GM12892 (cell line): ENCODE data around the gene TEKT1.
"Not testable (repeated sequence)": the region's sequence is repeated elsewhere in the genome, so short reads cannot be mapped to it uniquely, and the experiment has no call there.

Source experiments
- POLR2A ChIP-seq: IDR thresholded peaks from 2 replicates; pipeline ENCODE4 v1.6.1; 2011; ENCODE audit warnings: low read depth, low read length, control low read depth
- POLR2AphosphoS5 ChIP-seq: IDR thresholded peaks from 2 replicates; pipeline ENCODE4 v1.6.1; 2011; ENCODE audit warnings: low read depth, low read length, control low read depth
- TAF1 ChIP-seq: IDR thresholded peaks from 2 replicates; pipeline ENCODE4 v1.6.1; 2011; ENCODE audit warnings: low read depth, mild to moderate bottlenecking, control low read depth, low read length, borderline replicate concordance

DNA sequence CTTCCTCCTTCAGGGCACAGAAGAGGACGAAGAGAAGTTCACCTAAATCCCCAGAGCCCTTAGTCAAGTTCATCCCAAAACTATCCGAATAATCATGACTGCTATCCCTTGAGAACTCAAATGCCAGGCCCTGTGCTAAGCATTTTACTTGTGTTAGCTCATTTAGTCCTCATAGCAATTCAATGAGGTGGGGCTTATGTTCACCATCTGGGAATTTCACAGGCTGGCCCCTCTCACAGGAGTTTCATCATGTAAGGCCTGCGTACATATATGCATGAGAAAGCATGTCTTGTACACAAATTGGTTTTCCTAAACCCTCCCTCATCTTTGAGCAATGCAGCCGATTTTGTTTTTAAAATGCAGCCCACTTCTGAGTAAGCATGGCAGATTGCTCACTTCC is 12.9 kb upstream of the TEKT1 start:
- TF ChIP-seq POLR2A, TAF1, POLR2AphosphoS5: not testable (repeated sequence)
